MM.1S (cell line): Measurements from ENCODE around the gene TMPRSS9.

Experiments used
- EZH2 ChIP-seq: fragments of 300-600 bp; sonication (generic); optimal IDR thresholded peaks from 2 replicates; pipeline ENCODE3; 2017; ENCODE audit warnings: low read depth, mild to moderate bottlenecking, antibody characterized with exemption, low read length, mixed read lengths
- EZH2phosphoT487 ChIP-seq: fragments of 300-600 bp; sonication (generic); IDR thresholded peaks from 2 replicates; pipeline ENCODE4 v1.6.1; 2018; ENCODE audit warnings: antibody characterized with exemption, low read length
- TF ChIP-seq, protein P1 (sequence below): fragments of 300-600 bp; sonication (generic); IDR thresholded peaks from 2 replicates; pipeline ENCODE4 v1.5.1; 2016; ENCODE audit warnings: antibody characterized with exemption, low read length, mixed read lengths

DNA sequence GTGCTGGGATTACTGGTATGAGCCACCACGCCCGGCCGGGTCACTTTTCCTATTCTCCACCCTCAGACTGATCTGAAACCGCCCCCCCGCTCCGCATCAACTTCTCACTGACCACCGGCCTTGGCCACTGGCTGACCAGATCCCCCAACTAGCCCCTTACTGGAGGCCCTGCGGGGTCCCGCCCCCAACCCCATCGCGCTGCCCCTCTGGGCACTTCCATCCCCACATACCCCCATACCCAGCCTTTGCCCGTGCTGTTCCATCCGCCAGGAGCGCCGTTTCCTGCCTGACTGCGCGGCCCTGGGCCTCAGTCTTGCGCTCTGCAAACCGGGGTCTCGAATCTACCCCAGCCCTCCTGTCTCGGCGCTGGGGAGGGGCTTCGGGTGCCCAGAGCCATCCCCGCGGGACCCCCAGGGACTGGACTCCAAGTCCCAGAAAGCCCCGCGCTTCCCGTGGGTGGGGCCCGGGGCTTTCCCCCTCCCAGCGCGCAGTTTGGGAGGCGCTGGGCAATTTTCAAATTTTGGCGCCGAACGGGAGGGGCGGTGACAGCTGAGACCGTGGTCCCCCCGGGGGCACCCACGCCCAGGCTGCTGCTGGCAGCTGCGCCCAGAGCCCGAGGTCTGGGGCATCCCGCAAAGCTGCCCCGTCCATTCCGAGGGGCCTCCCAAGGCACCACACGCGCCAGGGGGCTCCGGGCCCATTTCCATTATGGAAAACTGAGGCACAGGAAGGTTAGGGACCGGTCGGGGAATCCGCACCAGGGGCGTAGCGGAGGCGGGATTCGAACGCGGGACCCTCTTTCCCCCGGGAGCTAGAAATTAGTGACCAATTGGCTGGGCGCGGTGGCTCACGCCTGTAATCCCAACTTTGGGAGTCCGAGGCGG, 101.9 kb downstream of the TMPRSS9 start:
- TF ChIP-seq, protein P1, sequence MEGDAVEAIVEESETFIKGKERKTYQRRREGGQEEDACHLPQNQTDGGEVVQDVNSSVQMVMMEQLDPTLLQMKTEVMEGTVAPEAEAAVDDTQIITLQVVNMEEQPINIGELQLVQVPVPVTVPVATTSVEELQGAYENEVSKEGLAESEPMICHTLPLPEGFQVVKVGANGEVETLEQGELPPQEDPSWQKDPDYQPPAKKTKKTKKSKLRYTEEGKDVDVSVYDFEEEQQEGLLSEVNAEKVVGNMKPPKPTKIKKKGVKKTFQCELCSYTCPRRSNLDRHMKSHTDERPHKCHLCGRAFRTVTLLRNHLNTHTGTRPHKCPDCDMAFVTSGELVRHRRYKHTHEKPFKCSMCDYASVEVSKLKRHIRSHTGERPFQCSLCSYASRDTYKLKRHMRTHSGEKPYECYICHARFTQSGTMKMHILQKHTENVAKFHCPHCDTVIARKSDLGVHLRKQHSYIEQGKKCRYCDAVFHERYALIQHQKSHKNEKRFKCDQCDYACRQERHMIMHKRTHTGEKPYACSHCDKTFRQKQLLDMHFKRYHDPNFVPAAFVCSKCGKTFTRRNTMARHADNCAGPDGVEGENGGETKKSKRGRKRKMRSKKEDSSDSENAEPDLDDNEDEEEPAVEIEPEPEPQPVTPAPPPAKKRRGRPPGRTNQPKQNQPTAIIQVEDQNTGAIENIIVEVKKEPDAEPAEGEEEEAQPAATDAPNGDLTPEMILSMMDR = peak; percentile 33; the same call in 1 of the 2 replicates
- TF ChIP-seq EZH2 = no peak
- no peak for TF ChIP-seq EZH2phosphoT487
